ENCODE measurements around the gene LRRC36. TPM values are rescaled to one million over a fixed set of nuclear protein-coding genes. Genes with fewer than 3 reads are reported as not detected.
"Not testable (repeated sequence)": the region's sequence is repeated elsewhere in the genome, so short reads cannot be mapped to it uniquely, and the experiment has no call there.

LRRC36 gene
- total and polyA plus RNA-seq, 2 donors from 2014 or later = 2.6 to 3.1 TPM

DNA sequence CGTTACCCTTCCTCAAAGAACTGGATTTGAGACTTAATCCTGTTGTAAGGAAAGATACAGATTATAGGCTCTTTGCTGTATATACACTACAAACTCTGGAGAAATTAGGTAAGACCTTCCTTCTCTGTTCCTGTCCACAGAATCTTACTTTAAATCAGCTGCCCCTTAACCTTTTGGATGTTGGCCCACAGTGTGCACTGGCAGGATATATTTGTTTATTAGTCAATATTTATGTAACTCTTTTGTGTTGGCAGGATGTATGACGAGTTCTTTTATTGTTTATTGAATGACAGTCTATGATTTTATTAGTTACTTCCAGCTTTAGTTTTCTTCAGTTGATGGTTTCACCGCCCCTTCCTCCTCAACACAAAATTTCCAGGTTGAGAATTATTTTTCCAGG, 19.7 kb downstream of the LRRC36 start:
- Histone ChIP-seq H3K9me3 (ENCODE audit: control insufficient read depth in 2 of 3, insufficient read depth in 1 of 3, low read length in 3 of 3) (no peaks in the 10 kb centered on the region), H3K27ac (ENCODE audit: low read depth in 2 of 2, low read length in 2 of 2) (no peak overlapping the region), H3K4me3 (ENCODE audit: low read length in 3 of 3) (no peak overlapping the region), H3K27me3 (ENCODE audit: control insufficient read depth, insufficient read depth, low read length) (no peaks in the 10 kb centered on the region), H3K36me3 (ENCODE audit: control insufficient read depth in 2 of 3, insufficient read depth in 3 of 3, low read length in 3 of 3) (no peaks in the 10 kb centered on the region), H3K9ac (ENCODE audit: low read length in 3 of 3) (no peak overlapping the region), H3K4me1 (ENCODE audit: control insufficient read depth in 2 of 3, insufficient read depth in 2 of 3, low read depth in 1 of 3, low read length in 3 of 3) (no peaks in the 10 kb centered on the region)
- TF ChIP-seq, protein P1, sequence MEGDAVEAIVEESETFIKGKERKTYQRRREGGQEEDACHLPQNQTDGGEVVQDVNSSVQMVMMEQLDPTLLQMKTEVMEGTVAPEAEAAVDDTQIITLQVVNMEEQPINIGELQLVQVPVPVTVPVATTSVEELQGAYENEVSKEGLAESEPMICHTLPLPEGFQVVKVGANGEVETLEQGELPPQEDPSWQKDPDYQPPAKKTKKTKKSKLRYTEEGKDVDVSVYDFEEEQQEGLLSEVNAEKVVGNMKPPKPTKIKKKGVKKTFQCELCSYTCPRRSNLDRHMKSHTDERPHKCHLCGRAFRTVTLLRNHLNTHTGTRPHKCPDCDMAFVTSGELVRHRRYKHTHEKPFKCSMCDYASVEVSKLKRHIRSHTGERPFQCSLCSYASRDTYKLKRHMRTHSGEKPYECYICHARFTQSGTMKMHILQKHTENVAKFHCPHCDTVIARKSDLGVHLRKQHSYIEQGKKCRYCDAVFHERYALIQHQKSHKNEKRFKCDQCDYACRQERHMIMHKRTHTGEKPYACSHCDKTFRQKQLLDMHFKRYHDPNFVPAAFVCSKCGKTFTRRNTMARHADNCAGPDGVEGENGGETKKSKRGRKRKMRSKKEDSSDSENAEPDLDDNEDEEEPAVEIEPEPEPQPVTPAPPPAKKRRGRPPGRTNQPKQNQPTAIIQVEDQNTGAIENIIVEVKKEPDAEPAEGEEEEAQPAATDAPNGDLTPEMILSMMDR (IDR thresholded peaks at IDR 0.05; ENCODE audit: borderline replicate concordance, extremely low read depth, insufficient read depth) = no peak
- no peak for FAIRE-seq
- DNase-seq = no peak
- intact Hi-C loops (cut with DNase I) = no loop called here

DNA sequence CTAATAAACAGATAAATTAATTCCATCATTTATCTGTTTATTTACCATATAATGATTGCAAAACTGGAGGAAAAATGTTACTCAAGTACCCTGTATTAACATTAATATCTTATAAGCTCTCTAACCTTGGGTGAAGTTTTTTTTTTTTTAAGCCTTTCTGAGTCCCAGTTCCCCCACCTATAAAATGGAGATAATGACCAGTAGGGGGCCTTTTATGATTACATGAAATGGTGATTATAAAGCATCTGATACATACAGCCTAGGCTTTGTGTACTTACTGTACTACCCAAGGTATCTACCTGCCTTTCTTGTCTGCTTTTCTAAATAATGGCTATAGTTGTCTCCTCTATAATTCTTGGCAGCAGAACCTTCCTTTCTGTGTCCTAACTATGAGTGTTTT, 22.6 kb downstream of the LRRC36 start:
- Histone ChIP-seq H3K9me3 (ENCODE audit: control insufficient read depth in 2 of 3, insufficient read depth in 1 of 3, low read length in 3 of 3) (no peaks in the 10 kb centered on the region), H3K9ac (ENCODE audit: low read length in 3 of 3) (no peak overlapping the region), H3K4me3 (ENCODE audit: low read length in 3 of 3) (no peak overlapping the region), H3K27ac (ENCODE audit: low read depth in 2 of 2, low read length in 2 of 2) (no peak overlapping the region), H3K27me3 (ENCODE audit: control insufficient read depth, insufficient read depth, low read length) (no peaks in the 10 kb centered on the region), H3K4me1 (ENCODE audit: control insufficient read depth in 2 of 3, insufficient read depth in 2 of 3, low read depth in 1 of 3, low read length in 3 of 3) (no peaks in the 10 kb centered on the region), H3K36me3 (ENCODE audit: control insufficient read depth in 2 of 3, insufficient read depth in 3 of 3, low read length in 3 of 3) (no peaks in the 10 kb centered on the region)
- TF ChIP-seq, protein P1 (IDR thresholded peaks at IDR 0.05; ENCODE audit: borderline replicate concordance, extremely low read depth, insufficient read depth) = no peak
- DNase-seq (peak in 1 of 5 donors; percentile 19), FAIRE-seq (no peak)
- intact Hi-C loops (cut with DNase I) = no loop called here

DNA sequence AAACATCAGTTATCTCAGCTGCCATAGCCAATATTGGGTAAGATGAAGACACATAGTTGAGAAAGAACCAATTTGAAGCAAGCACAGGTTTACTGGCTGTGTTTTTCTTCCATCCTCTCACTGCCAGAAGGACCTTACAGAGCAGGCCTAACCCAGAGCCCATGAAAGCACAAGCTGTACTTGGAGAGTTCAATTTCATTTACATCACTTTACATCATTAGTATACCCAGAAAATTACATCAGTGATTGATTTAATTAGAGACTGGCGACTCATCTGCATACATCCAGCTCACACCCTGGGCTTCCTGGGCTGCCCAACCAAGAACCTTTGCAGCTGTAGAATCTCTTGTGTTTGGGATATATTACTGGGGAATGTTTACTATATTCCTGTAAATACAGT, 23.7 kb downstream of the LRRC36 start:
- FAIRE-seq = no peak
- TF ChIP-seq, protein P1 (IDR thresholded peaks at IDR 0.05; ENCODE audit: borderline replicate concordance, extremely low read depth, insufficient read depth) = no peak
- intact Hi-C loops (cut with DNase I) = no loop called here

DNA sequence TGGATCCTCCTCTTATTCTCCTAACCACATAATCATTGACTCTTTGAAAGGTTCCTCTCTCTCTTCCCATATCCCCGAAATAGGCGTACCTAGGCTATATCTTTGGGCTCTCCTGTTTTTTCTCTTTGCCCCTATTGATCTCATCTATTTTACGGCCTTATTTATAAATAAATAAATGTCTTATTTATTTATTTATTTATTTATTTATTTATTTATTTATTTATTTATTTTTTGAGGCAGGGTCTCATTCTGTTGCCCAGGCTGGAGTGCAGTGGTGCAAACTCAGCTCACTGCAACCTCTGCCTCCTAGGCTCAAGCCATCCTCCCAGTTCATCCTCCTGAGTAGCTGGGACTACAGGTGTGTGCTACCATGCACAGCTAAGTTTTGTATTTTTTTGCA, 25.8 kb downstream of the LRRC36 start:
- H3K27me3 ChIP-seq (ENCODE audit: control insufficient read depth, insufficient read depth, low read length); DNase-seq; H3K9me3 ChIP-seq (ENCODE audit: control insufficient read depth in 2 of 3, insufficient read depth in 1 of 3, low read length in 3 of 3); H3K4me3 ChIP-seq (ENCODE audit: low read length in 3 of 3); H3K9ac ChIP-seq (ENCODE audit: low read length in 3 of 3); FAIRE-seq; H3K27ac ChIP-seq (ENCODE audit: low read depth in 2 of 2, low read length in 2 of 2); H3K36me3 ChIP-seq (ENCODE audit: control insufficient read depth in 2 of 3, insufficient read depth in 3 of 3, low read length in 3 of 3); intact Hi-C loops (cut with DNase I); H3K4me1 ChIP-seq (ENCODE audit: control insufficient read depth in 2 of 3, insufficient read depth in 2 of 3, low read depth in 1 of 3, low read length in 3 of 3): not testable (repeated sequence)

More for the DNA sequence above, 23.7 kb downstream of the LRRC36 start:
- H3K27ac ChIP-seq (ENCODE audit: low read depth in 2 of 2, low read length in 2 of 2) = no peak overlapping the region
- no peaks in the 10 kb centered on the region for H3K9me3 ChIP-seq (ENCODE audit: control insufficient read depth in 2 of 3, insufficient read depth in 1 of 3, low read length in 3 of 3)
- no peak overlapping the region for H3K9ac ChIP-seq (ENCODE audit: low read length in 3 of 3)
- no peak overlapping the region for H3K4me3 ChIP-seq (ENCODE audit: low read length in 3 of 3)
- no peaks in the 10 kb centered on the region for H3K36me3 ChIP-seq (ENCODE audit: control insufficient read depth in 2 of 3, insufficient read depth in 3 of 3, low read length in 3 of 3)
- no peaks in the 10 kb centered on the region for H3K27me3 ChIP-seq (ENCODE audit: control insufficient read depth, insufficient read depth, low read length)
- H3K4me1 ChIP-seq (ENCODE audit: control insufficient read depth in 2 of 3, insufficient read depth in 2 of 3, low read depth in 1 of 3, low read length in 3 of 3) = no peaks in the 10 kb centered on the region
- DNase-seq = no peak

Measured in kidney (tissue), 14 donors.